Right atrium auricular region (tissue), 2 donors: ENCODE measurements around the gene PLA2G2D. TPM values are rescaled to one million over a fixed set of nuclear protein-coding genes. Genes with fewer than 3 reads are reported as not detected.

Source experiments
- DNase-seq: peaks from one replicate; pipeline ENCODE4 v3.0.0-alpha.2; 2019; ENCODE audit warnings: low spot score
- H3K27ac ChIP-seq, 2 donors: fragments of 200-600 bp; sonication (generic); 1 replicate in 1 of 2; 2 replicates in 1 of 2; pipeline ENCODE4 v1.5.1; 2016 to 2019
- H3K27me3 ChIP-seq, 2 donors: fragments of 200-600 bp; sonication (generic); one replicate each; pipeline versions ENCODE4 v1.5.1 to v1.6.0; 2017 to 2019
- H3K36me3 ChIP-seq: fragments of 200-600 bp; sonication (generic); one replicate; pipeline ENCODE4 v1.5.1; 2016
- H3K4me1 ChIP-seq, 2 donors: fragments of 200-600 bp; sonication (generic); one replicate each; pipeline versions ENCODE4 v1.5.1 to v1.6.0; 2017 to 2019
- H3K4me3 ChIP-seq, 2 donors: fragments of 200-600 bp; sonication (generic); 1 replicate in 1 of 2; 2 replicates in 1 of 2; pipeline ENCODE4 v1.5.1; 2017 to 2019; ENCODE audit warnings: mild to moderate bottlenecking in 1 of 2, moderate library complexity in 1 of 2
- H3K9me3 ChIP-seq, 2 donors: fragments of 200-600 bp; sonication (generic); one replicate each; pipeline ENCODE4 v1.5.1; 2019
- total RNA-seq, 2 donors: library from RNA; depleted of rRNA; stranded (reverse); fragments of >200 nt; gene quantifications; one replicate each; pipeline ENCODE4 v1.1.0, GENCODE V29; 2016
- TF ChIP-seq, protein P1 (sequence below), 2 donors: fragments of 200-600 bp; sonication (generic); IDR thresholded peaks; one replicate each; pipeline ENCODE4 v1.5.1; 2019; ENCODE audit warnings: antibody characterized with exemption in 2 of 2

Gene PLA2G2D
- total RNA-seq, 2 donors from 2014 or later: not detected

- Histone ChIP-seq H3K4me1 (peaks cover 0 to 12% of the 10 kb centered on the region in 2 donors), H3K27ac (no peak overlapping the region), H3K4me3 (no peak overlapping the region), H3K27me3 (no peaks in the 10 kb centered on the region), H3K9me3 (peaks cover 0 to 7% of the 10 kb centered on the region in 2 donors), H3K36me3 (no peaks in the 10 kb centered on the region)
- DNase-seq: no peak
- TF ChIP-seq, protein P1, sequence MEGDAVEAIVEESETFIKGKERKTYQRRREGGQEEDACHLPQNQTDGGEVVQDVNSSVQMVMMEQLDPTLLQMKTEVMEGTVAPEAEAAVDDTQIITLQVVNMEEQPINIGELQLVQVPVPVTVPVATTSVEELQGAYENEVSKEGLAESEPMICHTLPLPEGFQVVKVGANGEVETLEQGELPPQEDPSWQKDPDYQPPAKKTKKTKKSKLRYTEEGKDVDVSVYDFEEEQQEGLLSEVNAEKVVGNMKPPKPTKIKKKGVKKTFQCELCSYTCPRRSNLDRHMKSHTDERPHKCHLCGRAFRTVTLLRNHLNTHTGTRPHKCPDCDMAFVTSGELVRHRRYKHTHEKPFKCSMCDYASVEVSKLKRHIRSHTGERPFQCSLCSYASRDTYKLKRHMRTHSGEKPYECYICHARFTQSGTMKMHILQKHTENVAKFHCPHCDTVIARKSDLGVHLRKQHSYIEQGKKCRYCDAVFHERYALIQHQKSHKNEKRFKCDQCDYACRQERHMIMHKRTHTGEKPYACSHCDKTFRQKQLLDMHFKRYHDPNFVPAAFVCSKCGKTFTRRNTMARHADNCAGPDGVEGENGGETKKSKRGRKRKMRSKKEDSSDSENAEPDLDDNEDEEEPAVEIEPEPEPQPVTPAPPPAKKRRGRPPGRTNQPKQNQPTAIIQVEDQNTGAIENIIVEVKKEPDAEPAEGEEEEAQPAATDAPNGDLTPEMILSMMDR (IDR thresholded peaks at IDR 0.05): no peak
These were observed 6.9 kb upstream of the PLA2G2D start for GRCh38 chr1:20126041-20126805.

DNA sequence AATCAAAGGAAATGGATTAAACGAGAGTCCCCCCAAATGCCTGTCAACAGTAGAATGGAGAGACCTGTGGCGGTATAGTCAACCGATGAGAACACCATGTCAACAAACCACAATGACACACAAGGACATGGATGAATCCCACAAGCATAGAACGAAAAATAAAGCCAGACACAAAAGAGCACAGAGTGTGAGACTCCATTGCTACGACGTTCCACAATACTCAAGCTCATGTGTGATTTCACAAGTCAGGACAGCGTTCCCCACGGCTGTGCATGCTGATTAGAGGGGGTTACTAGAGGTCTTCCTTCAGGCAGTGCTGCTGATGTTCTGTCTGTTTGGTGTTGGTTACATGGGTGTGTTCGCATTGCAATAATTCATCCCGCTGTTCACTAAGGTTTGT, 5.8 kb upstream of the PLA2G2D start:
- no peak for DNase-seq
- Histone ChIP-seq H3K27me3 (no peaks in the 10 kb centered on the region), H3K27ac (no peak overlapping the region), H3K9me3 (peaks cover 0 to 5% of the 10 kb centered on the region in 2 donors), H3K36me3 (no peaks in the 10 kb centered on the region), H3K4me1 (peaks cover 0 to 12% of the 10 kb centered on the region in 2 donors), H3K4me3 (no peak overlapping the region)
- TF ChIP-seq, protein P1 (IDR thresholded peaks at IDR 0.05): no peak

- no peaks in the 10 kb centered on the region for H3K27me3 ChIP-seq
- H3K27ac ChIP-seq: no peak overlapping the region
- H3K36me3 ChIP-seq: no peaks in the 10 kb centered on the region
- TF ChIP-seq, protein P1 (IDR thresholded peaks at IDR 0.05): no peak
- no peak overlapping the region for H3K4me3 ChIP-seq
- peaks cover 0 to 12% of the 10 kb centered on the region in 2 donors for H3K4me1 ChIP-seq
- DNase-seq: peak; percentile 74
- peaks cover 0 to under 1% of the 10 kb centered on the region in 2 donors for H3K9me3 ChIP-seq
These were observed 5.2 kb upstream of the PLA2G2D start for GRCh38 chr1:20124456-20125057.

DNA sequence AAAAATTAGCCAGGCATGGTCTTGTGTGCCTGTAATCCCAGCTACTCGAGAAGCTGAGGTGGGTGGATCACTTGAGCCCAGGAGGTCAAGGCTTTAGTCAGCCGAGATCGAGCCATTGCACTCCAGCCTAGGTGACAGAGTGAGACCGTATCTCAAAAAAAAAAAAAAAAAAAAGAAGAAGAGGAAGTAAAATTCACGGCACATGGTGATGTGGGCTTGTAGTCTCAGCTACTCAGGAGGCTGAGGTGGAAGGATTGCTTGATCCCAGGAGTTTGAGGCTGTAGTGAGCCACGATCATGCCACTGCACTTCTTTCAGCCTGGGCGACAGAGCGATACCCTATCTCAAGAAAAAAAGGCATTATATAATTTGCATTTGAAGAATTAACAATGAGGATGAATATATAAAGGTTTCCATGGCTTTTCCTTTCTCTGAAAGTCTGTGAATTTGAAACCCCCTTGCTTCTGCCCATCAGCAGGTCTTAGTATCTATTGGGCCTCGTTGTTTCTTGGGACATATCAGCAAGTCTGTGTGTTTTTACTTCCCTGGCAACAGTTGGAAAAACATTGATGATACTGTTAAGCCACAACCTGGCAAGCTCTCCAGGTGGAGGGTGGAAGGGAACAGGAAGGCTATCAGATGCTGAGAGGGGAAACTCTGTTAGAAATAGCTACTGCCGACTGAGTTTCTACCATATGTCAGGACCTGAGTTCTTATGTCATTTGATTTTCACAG, 4.6 kb upstream of the PLA2G2D start:
- Histone ChIP-seq H3K9me3 (no peaks in the 10 kb centered on the region), H3K4me1 (peaks cover 0 to 12% of the 10 kb centered on the region in 2 donors), H3K4me3 (no peak overlapping the region), H3K27ac (no peak overlapping the region), H3K27me3 (no peaks in the 10 kb centered on the region), H3K36me3 (no peaks in the 10 kb centered on the region)
- DNase-seq: no peak
- TF ChIP-seq, protein P1 (IDR thresholded peaks at IDR 0.05): no peak

DNA sequence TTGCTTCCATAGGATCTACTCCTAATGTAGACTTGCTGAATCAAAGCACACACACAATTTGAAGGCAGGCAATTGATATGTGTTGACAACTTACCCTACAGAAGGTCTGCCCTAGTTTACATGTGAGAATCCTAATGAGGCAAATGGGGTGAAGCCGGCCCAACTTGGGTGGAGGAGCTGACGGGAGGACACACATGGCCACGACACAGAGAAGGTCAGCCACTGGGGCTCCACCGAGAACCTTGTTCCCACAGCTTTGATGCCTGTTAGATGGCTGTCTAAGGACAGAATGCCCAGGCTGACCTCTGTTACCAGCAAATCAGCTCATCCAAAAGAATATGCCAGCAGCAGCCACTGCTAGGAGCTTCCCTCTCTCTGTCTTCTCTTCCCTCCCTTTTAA, 1.5 kb upstream of the PLA2G2D start:
- DNase-seq: no peak
- Histone ChIP-seq H3K4me3 (no peak overlapping the region), H3K9me3 (no peaks in the 10 kb centered on the region), H3K4me1 (peaks cover 0 to 12% of the 10 kb centered on the region in 2 donors), H3K27ac (no peak overlapping the region), H3K36me3 (no peaks in the 10 kb centered on the region), H3K27me3 (no peaks in the 10 kb centered on the region)
- TF ChIP-seq, protein P1 (IDR thresholded peaks at IDR 0.05): no peak
